Amniotic epithelial cell (primary cell): Measurements from ENCODE around the gene EML5.

Source experiments
- DNase-seq: peaks from one replicate; pipeline ENCODE4 v3.0.0-alpha.2; 2010; ENCODE audit warnings: low read depth

EML5 gene

GRCh38 chr14:88707088-88707487 is 85.7 kb downstream of the EML5 start:
- no peak for DNase-seq

GRCh38 chr14:88706425-88706824 is 86.3 kb downstream of the EML5 start:
- peak; percentile 51 for DNase-seq

GRCh38 chr14:88698651-88699050 is 94.1 kb downstream of the EML5 start:
- DNase-seq = no peak

- peak; percentile 2 for DNase-seq
Measured at GRCh38 chr14:88695870-88696269, 96.9 kb downstream of the EML5 start.

GRCh38 chr14:88688386-88688785 is 104.4 kb downstream of the EML5 start:
- DNase-seq = no peak

GRCh38 chr14:88683119-88683518 is 109.6 kb downstream of the EML5 start:
- DNase-seq = no peak

GRCh38 chr14:88682495-88683114 is 110.1 kb downstream of the EML5 start:
- DNase-seq = peak; percentile 2

GRCh38 chr14:88681755-88682494 is 110.8 kb downstream of the EML5 start:
- no peak for DNase-seq

GRCh38 chr14:88669346-88669745 is 123.4 kb downstream of the EML5 start:
- no peak for DNase-seq

GRCh38 chr14:88668448-88669116 is 124.2 kb downstream of the EML5 start:
- DNase-seq = no peak

- peak; percentile 72 for DNase-seq
Measured at GRCh38 chr14:88667555-88668273, 125.0 kb downstream of the EML5 start.

GRCh38 chr14:88660056-88660455 is 132.7 kb downstream of the EML5 start:
- peak; percentile 87 for DNase-seq

GRCh38 chr14:88639221-88639620 is 153.5 kb downstream of the EML5 start:
- DNase-seq = no peak

- DNase-seq = no peak
Measured at GRCh38 chr14:88632512-88632911, 160.2 kb downstream of the EML5 start.

GRCh38 chr14:88631091-88631490 is 161.7 kb downstream of the EML5 start:
- DNase-seq = no peak

- peak; percentile 94 for DNase-seq
Measured at GRCh38 chr14:88630565-88630964, 162.2 kb downstream of the EML5 start.

- DNase-seq = no peak
Measured at GRCh38 chr14:88628462-88628861, 164.3 kb downstream of the EML5 start.

GRCh38 chr14:88628033-88628432 is 164.7 kb downstream of the EML5 start:
- DNase-seq = no peak

- DNase-seq = no peak
Measured at GRCh38 chr14:88625671-88626070, 167.1 kb downstream of the EML5 start.

GRCh38 chr14:88621100-88621499 is 171.7 kb downstream of the EML5 start:
- no peak for DNase-seq

- DNase-seq = no peak
Measured at GRCh38 chr14:88618476-88618875, 174.3 kb downstream of the EML5 start.

GRCh38 chr14:88617479-88617878 is 175.3 kb downstream of the EML5 start:
- DNase-seq = no peak

GRCh38 chr14:88616697-88617096 is 176.1 kb downstream of the EML5 start:
- no peak for DNase-seq
